GM21737 (cell line): Measurements from ENCODE around the gene SP3.

ENCODE experiments used
- ATAC-seq: cut with Tn5 transposase; IDR thresholded peaks from one replicate; pipeline ENCODE4 v1.9.1; 2021; ENCODE audit warnings: mild to moderate bottlenecking, moderate library complexity; ENCODE audit not compliant: unreplicated experiment

Gene SP3

DNA sequence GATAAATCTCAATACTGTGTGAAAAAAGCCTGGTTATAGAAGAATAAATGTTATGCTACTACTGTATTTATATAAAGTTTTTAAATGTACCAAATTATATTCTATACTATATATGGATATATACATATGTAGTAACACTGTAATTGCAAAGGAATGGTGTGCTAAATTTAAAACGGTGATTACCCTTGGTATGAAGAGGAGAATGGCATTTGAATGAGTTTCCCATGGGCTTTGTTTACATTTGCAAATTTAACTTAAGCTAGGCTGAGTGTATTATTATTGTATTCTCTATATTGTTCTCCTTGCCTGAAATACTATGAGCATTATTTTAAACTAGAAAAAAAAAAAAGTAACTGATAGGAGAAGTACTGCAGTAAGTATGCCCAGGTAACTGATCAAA, 4.7 kb upstream of the SP3 start:
- no peak for ATAC-seq

DNA sequence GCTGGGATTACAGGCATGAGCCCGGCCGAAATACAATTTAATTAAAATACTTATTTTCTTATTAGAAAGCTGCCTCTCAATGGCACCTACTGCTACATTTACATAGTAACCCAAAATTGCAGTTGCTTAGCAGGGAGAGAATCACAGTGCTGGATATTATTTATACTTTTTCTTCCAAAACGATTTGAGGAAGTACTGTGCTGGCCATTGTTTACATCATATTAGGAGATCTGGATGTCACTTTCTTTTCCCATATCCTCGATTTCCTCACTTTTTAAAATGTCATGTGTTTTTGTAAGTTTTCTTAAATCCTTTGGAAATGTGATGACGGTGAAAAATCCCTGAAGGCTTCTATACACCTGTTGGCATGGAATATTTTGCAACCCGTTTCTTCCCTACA, 3.4 kb upstream of the SP3 start:
- ATAC-seq, result no peak

DNA sequence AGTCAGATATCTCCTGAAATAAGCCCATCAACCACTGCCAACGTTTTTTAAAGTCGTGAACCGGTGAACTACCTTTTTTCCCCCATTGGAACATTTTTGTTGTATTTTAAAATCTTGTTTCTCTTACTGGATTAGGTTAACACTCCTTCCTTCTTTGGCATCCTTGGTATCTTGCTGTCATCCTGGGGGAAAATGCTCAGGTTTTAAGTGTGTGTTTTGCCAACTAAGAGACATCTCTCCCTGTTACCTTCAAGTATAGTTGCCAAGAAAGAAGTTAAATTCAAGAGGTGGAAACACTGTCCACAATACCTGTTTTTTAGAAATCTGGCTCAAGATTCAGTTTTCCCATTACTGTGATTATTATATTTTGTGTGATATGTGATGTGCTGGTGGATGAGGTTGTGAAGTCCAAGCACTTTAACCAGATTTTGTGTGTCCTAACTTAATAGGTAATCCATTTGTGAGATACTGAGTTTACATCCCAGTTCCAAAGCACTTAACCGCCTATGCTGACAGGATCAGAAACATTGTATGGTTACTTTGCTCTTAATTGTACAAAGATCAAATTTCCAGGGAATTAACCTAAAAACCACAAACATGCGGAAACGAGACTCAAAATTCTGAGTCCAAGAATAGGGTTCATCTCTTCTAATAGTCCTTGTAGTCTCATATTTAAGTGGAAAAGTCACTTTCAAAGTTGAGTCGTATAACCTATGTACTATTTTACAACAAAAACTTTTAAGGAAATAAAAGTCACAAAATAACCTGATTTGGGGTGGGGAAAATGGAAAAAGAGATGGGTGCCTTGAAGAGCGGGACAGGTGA, 1.3 kb upstream of the SP3 start:
- ATAC-seq, result no peak

DNA sequence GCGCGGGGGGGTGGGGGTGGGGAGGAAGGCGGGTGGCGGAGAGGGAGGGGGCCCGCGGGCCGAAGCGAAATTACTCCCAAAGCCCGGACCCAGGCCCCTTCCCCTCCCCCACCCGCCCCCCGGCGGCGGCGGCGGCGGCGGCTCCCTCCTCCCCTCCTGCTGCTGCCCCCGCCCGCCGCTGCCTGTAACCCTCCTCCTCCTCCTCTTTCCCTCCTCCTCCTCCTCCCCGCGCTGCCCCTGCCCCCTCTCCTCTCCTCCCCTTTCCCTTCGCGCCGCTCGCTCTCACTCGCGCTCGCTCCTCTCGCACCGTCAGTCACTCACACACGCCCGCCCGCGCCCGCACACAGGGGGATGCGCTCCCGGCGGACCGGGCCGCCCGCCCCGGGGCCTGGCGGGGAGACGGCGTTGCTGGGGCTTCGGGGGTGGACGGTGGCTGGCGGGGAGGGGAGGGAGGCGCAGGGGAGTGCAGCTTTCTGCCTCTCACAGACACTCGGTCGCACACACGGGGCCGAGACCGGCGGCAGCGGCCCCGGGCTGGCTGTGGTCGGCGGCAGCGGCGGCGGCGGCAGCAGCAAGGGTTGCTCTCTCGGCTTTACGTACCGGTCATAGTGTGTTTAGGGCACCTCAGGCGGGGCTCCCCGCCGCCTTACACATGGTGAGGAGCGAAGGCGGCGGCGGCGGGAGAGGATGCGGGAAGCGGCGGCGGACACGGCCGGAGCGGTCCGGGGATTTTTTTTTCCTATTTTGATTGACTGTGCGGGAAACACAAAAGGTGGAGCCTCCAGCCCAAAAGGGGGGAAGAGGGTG, 405 bp downstream of the SP3 start:
- ATAC-seq, result peak; percentile 24

DNA sequence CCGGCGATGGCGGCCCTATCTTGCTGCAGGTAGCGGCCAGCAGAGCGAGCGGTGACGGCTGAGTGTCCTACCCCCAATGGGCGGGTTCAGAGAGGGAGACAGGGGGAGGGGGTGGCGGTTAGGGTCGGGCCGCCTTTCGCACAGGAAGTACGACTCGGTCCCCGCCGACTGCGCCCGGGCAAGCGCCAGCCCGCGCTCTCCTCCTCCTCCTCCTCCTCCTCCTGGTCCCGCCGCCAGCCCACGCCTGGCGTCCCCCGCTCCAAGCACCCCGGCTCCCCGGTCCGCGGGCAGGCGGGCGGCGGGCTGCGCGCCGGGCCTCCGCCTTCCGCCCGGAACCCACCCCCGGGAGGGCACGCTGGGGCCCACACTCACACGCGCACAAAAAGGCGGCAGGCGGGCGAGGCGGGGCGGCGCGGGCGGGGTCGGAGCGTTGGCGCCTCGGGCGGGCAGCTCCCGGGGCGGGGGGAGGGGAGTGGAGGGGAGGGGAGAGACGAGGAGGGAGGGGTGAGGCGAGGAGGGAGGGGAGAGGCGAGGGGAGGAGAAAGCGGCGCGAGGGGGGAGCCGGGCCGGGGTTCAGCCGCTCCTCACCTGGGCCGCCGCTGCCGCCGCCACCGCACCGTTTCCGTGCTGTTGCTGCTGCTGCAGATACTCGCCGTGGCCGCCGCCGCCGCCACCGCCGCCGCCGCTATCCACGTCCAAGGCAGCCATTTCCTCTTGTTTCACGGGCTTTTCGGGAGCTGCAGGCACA, 1.2 kb downstream of the SP3 start:
- peak; percentile 49 for ATAC-seq

DNA sequence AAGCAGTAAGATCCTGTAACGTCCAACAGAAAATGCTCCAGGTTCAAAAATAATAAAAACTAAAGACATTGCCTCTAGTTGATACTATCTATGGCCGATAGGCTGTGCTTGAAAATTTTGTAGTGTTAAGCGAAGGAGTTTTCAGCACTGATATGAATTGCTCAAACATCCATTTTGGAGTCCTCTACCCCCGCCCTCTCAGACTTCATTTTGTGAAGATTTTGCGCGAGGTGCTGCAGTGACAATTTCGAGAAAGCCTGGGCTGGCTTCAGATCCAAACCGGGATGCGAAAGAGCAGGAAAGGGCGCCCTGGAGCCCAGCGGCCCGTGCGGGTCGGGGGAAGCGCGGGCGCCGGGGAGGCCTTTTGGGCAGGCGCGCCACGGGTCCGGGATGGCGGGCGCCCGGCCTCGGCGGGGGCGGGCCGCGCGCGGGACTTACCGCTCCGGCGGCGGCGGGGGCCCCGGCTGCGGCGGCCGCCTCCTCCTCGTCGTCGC, 1.8 kb downstream of the SP3 start:
- peak; percentile 14 for ATAC-seq

DNA sequence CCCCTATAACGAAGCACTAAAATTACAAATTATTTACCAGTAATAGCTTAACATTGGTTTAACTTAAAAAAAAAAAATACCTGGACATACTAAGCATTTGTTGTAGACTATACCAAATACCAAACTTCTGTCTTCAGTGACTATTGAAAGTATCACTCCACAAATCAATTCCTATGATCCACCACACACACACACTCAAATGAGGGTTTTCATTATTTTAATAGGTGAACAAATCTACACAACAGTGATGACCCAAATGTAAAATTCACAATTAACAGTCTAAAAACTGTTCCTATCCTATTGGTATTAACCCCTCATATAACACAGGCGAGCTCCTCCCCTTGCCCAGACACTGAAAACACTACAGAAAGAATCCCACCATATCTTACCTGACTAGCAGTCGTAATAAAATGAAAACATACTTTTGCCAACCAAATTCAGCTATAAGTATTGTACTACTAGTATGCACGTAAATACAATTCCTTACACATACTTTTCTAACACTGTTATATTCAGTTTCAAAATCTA, 2.5 kb downstream of the SP3 start:
- ATAC-seq, result no peak

DNA sequence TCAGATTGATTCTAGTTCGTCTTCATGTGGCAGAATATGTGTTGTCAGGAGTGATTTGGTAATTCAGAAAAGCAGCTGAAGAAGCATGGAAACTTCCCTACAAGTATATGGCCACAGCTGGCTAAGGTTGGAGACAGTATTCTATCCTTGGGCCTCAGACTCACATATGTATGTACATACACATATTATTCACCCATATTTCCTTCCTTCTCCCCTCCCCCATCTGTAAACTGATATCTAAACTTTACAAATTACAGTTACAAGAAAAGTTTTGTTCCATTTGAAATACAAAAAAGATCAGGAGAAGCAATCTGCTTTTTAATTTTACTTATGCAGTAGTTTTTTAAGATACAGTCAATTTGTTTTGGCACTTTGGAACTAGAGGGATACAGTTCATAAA, 3.1 kb downstream of the SP3 start:
- ATAC-seq, result no peak

DNA sequence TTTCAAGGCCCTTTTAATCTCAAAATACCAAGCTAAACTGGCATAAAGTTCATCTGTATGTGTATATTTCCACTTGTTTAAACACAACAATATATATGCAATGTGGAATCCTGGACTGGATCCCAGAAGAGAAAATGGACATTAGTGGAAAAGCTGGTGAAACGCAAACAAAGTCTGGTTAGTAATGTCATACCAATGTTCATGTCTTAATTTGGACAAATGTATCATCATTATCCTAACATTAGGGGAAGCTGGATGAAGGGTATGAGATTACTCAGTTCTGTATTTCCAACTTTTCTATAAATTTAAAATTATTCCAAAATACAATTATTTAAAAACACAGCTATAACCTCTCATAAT, 3.8 kb downstream of the SP3 start:
- ATAC-seq, result no peak

DNA sequence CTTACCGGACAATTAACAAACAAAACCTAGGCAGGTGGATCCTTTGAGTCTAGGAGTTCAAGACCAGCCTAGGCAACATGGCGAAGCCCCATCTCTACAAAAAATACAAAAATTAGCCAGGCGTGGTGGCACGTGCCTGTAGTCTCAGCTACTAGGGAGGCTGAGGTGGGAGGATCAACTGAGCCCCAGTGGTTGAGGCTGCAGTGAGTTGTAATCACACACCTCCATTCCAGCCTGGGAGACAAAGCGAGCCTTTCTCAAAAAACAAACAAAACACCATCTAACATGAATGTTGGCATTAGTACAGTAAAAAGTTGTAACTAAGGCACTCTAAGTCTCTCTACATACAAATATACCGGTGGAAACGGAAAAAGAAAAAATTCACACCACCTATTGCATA, 5.3 kb downstream of the SP3 start:
- no peak for ATAC-seq

DNA sequence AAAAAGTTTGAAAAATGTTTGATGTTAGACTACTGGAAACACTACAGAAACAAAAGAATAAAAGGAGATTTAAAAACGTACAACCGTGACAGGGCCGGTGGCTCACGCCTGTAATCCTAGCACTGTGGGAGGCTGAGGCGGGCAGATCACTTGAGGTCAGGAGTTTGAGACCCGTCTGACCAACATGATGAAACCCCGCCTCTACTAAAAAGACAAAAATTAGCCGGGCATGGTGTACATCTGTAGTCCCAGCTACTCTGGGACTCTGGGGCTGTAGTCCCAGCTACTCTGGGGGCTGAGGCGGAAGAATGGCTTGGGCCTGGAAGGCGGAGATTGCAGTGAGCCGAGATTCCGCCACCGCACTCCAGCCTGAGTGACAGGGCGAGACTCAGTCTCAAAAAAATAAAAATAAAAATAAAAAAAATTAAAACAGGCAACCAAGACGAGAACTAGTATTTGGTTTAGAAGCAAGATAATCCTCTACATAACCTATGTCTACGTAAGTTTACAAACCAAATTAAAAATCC, 5.8 kb downstream of the SP3 start:
- no peak for ATAC-seq

DNA sequence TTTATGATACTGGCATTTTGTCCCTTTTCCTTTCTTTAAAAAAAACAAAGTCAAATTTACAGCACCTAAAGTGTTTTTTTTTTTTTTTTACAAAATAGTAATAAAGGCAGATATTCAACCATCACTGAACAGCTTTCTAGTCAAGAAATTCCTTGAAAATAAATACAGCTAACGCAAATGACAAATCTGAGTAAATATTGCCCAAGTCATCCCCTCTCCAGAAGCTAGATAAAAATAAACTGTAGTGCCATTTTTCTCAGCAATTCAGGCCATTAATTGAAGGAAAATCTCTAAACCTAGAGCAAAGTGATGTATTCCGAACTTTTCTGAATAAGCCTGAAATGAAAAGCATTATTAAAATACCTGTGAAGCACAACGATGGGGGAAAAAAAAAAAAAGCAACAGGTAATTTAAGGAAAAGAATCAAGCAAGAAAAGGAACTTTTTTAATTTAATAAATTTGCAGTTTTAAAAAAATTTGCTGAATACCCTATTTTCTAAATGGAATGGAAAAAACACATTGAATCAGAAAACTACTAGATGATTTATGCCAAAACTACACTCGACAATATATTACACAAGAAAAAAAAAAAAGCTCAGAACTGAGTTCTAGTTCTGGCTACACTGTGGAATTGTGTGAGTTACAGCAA, 6.9 kb downstream of the SP3 start:
- no peak for ATAC-seq

DNA sequence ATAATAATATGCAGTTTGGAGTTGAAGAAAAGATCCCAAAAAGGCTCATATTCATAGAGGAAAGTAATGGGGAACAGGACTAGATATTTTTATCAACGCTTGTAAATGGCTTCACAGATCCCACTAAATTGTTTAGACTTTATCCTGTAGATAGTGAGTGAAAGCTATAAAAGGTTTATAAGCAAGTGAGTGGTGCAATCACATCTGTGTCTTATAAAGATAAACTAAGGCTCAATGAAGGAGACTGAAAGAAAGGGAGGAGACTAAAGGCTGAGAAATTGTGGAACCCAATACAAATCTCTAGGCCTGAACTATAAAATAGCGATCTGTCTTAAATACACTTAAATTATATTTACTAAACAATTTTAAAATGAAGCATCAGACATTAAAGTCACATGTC, 7.7 kb downstream of the SP3 start:
- ATAC-seq, result no peak

DNA sequence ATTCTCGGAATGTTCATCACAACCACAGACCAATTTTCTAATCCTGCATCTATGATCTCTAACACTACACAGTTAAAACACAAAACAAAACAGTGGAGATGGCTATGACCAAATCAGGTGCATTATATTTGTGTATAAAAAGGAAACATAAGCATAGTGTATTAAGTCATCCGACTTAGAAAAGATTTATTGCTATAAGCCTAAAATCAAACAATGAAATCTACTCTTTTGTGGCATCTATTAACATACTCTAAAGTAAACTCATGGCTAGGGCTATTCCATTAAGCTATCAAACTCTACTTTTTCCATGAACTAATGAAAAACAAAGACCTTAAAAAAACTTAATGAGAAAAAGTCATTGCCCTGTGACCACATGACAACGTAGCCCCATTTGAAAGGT, 8.7 kb downstream of the SP3 start:
- no peak for ATAC-seq

DNA sequence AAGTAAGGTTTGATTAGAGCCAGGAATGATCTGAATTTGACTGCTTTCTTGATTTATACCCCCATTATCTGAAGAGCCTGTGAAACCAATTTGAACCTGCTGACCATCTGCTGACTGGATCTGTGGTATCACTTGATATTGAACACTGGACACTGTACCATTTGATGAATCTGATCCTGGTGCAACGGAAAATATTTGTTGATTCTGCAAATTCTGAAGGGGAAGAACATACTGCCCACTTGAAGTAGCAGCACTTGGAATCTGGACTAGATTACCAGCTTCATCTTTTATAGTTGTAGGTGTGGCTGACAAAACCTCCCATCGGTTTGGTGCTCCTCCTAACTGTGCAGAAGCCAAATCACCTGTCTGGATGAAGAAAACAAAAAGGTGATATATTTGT, 9.3 kb downstream of the SP3 start:
- ATAC-seq, result no peak

DNA sequence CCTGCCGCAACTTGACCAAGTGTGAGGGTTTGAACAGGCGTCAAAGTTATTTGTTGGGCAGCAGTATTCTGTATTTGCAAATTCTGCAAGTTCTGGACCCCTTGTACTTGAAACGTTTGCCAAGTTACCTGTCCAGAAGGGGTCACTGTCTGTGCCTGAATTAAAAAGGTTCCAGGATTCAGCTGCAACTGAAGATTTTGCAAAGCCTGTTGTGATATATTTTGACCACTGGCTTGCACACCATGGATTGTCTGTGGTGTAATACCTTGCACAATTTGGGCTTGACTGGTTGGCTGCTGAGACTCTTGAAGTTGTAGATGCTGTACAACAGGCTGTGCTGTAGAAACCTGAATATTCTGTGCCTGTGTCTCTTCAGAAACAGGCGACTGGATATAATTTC, 10.2 kb downstream of the SP3 start:
- no peak for ATAC-seq

DNA sequence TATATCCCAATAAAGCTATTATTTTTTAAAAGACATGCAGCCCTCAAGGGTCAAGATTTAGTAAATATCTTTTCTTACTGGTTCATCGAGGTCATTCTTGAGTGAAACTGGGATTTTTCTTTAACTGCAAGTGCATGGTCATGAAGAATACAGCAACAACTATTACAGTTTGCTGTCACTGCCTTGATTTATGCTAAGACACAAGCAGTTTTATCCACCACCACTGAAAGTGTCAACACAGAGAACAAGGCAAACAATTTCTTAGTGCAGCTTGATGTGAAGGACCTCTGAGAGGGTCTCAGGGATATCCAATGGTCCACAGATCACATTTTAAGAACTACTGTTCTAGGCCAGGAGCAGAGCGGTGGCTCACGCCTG, 12.1 kb downstream of the SP3 start:
- ATAC-seq, result no peak

DNA sequence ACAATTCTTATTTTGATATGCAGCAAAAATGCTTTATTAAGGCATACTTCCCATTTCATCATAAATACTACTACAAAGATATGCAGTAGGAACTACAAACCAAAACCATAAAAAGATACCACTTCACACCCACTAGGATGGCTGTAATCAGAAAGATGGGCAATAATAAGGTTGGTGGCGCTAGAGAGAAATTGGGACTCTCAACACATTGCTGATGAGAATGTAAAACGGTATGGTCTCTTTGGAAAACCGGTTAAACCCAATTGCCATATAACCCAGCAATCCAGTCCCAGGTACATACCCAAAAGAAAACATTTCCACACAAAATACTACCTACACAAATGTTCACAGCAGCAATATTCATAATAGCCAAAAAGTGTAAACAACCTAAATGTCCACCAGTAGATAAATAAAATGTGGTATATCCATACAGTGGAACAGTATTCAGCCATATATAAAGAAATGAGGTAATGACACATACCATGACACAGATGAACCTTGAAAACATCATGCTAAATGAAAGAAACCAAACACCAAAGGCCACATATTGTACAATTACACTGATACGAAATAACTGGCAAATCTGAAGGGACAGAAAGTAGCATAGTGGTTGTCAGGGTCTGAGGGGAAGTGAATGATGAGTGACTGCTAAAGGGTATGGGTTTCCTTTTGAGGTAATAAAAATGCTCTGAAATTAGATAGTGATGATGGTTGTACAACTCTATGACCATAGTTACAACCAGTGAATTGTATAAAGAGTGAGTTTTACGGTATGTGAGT, 12.7 kb downstream of the SP3 start:
- ATAC-seq, result no peak

DNA sequence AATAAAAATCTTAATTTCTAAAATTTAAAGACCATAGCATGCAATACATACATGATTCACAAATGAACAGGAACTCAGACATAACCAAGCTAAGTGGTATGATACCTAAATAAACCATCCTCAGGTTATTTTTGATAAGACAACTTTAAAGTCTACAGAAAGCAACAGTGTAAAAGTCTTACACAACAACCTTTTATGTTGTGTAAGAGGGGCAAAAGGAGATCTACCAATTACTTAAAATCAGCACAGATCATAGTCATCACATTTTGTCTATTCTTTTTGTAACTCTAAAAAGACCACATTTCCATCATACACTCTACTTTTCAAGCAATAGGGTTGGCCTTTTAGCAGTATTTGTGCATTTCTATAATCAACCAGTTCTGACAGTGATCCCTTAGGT, 16.3 kb downstream of the SP3 start:
- ATAC-seq, result no peak

DNA sequence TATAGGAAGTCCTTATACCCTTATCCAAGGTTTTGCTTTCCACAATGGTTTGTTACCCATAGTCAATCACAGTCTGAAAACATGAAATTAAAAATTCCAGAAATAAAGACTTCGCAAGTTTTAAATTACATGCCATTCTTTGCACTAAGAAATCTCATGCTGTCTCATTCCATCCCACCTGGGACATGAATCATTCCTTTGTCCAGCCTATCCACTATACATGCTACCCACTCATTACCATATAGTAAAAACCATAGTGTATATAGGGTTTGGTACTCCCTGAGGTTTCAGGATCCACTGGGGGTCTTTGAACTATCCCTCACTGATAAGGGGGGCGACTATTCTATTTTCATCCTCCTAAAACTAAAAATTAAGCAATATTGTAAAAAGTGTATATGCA, 17.0 kb downstream of the SP3 start:
- ATAC-seq, result no peak
